HG02588 (cell line): ENCODE measurements around the gene SETD1B.
A peak's percentile ranks its signal among the peaks of the same experiment; 100 is the strongest.

Source experiments
- ATAC-seq: cut with Tn5 transposase; IDR thresholded peaks from one replicate; pipeline ENCODE4 v1.9.1; 2021; ENCODE audit warnings: mild to moderate bottlenecking, moderate library complexity; ENCODE audit not compliant: unreplicated experiment

The SETD1B gene

GRCh38 chr12:121794534-121795033 is 9.2 kb upstream of the SETD1B start:
- no peak for ATAC-seq

GRCh38 chr12:121795034-121795968 is 8.5 kb upstream of the SETD1B start:
- ATAC-seq = no peak

- no peak for ATAC-seq
Measured at GRCh38 chr12:121796855-121797751, 6.7 kb upstream of the SETD1B start.

DNA sequence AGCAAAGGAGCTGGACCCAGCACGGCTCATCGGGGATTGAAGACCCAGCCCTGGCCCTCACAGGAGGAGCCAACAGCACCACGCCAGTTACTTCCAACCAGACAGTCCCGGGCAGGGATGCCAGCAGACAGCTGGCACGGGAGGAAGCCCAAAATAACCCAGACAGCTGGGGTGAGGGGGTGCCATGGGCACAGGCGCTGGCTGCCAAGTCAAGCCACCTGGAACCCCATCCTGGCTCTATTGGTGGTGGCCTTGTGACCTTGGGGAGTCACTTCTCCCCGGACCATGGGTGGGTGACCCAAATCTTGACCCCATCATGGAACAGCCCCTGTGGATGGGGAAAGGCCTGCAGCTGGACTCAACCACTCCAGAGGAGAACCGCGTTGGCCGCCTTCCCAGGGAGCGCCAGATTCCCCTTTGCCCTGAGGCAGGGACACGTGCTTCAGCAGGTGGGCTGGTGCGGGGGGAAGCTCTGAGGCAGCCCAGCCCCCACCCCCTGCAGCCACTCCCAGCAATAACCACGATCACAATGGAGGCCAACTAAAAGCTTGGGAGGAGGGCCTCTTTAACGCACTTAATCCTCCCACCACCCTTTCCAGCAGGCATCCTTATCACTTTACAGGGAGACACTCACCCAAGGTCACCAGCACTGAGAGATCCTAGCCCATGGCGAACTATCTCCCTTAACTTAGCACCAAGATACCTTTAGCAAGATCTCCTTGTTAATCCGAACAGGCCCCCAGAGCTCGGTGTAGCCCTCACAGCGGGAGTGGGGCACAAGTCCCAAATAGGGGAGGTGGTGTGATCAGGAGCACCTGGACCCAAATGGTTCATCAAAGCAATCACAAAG is 5.6 kb upstream of the SETD1B start:
- no peak for ATAC-seq

DNA sequence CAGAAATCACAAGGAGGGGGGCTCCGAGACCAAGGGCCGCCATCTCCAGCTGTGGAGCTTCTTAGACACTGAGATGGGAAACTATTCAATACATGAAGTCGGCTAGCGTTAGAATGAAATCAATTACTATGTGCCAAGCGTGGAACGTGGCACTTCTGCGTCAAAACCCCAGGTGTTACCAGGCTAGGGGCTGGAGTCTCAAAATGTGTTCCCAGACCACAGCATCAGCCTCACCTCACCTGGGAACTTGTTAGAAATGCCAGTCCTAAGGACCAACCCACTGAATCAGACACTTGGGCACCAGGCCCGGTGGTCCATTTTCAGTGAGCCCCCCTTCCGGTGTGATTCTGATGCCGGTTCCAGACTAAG is 5.0 kb upstream of the SETD1B start:
- no peak for ATAC-seq

- no peak for ATAC-seq
Measured at GRCh38 chr12:121799156-121799841, 4.5 kb upstream of the SETD1B start.

DNA sequence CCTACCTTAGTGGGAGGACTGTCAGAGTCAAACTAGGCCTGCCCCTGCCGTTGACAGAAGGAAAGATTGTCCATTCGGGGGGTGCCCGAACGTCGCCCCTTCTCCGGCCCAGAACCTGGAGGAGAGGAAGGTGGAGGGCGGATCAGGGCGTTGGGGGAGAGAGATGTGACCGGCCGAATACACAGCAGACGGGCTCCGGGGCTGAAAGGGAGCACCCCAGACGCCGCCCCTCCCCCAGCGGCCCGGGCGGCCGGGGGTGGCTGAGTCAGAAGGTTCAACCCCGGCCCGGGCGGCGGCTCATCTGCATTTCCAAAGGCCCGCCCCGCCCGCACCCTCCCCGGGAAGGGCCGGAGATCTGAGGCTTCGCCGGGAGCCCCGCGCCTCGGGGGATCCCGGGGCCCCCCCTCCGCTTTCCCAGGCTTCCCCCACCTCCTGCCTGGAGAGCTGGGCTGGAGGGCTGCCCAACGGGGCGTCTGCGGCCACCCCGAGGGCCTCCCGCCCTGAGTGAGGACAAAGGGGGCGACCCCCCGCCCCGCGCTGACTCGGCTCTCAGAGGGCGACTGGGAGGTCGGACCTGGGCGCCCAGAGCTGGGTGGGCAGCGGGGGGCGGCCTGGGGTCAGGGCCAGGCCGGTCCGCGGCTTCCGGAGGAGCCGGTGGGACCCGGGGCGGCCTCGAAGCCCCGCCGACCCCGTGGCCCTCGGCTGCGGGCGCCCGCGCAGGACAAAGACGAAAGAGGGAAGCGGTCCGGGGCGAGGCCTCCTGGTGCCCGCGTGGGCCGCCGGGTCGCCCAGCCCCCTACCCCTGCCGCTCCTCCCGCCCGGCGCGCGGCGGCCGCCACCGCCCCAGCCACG is 3.7 kb upstream of the SETD1B start:
- ATAC-seq = peak; percentile 24

DNA sequence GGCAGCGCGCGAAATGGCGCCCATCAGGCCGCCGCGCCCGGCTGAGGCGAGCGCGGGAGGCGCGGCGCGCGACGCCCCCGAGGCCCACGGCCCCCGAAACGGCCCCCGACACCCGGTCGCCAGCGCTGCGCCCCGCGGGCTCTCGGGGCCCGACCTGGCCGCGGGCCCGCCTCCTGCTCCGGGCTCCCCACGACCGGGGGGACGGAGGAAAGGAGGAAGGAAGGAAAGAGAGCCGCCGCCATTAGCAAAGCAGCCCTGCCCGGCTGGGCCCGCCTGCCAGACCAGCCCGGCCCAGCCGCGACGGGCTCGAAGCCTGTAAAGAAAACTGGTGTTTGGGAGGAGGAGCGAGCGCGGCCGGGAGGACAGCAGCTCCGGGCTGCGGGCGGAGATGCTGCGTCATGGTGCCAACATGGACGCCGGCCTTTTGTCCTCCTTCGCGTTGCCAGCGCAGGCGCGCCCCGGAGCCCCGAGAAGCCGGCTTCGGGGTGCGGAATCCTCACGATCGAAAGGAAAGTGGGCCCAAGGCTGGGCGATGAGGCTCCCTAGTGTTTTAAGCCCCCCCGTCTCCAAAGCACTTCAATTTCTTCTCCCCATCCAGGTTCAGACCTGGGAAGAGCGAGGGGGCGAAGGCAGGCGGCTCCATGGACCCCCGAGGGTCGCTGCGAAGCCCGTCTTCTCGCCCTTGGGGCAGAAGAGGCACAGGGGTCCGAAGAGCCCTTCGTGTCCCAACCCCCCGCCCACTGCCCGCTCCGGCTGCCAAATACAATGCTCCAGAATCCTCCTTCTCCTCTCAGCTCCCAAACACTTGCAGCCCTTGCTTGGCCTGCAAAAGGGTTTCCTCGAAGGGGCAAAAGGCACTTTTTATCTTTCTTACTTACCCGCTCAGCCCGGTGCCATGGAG is 2.9 kb upstream of the SETD1B start:
- peak; percentile 3 for ATAC-seq

- ATAC-seq = no peak
Measured at GRCh38 chr12:121801595-121802484, 2.0 kb upstream of the SETD1B start.

GRCh38 chr12:121802485-121802842 is 1.3 kb upstream of the SETD1B start:
- ATAC-seq = no peak

- ATAC-seq = peak; percentile 20
Measured at GRCh38 chr12:121802843-121803698, 738 bp upstream of the SETD1B start.

DNA sequence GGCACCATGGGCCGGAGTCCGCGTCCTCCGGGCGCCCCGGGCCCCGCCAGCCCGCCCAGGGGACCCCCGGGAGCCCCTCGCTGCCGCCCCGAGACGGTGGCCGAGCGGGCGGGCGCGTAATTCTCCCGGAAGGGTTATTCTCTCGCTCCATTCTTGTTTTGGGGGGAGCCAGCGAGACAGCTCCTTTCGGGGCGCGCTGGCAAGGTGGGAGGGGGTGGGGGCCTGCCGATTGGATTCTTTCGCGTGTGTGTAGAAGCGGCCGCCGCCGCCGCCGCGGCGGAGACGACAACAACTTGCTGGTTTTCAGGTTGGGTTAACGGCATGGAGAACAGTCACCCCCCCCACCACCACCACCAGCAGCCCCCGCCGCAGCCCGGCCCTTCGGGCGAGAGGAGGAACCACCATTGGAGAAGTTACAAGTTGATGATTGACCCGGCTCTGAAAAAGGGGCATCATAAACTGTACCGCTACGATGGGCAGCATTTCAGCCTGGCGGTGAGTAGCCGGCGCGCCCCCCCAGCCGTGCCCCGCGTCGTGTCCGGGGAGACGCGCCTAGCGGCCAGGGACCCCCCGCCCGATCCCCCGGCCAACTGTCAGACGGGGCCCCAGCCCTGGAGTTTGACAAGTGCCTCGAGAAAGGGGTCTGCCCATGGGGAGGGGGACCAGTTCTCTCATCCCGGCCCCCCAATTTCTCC is 755 bp downstream of the SETD1B start:
- ATAC-seq = peak; percentile 1

- ATAC-seq = no peak
Measured at GRCh38 chr12:121805171-121806008, 1.6 kb downstream of the SETD1B start.

DNA sequence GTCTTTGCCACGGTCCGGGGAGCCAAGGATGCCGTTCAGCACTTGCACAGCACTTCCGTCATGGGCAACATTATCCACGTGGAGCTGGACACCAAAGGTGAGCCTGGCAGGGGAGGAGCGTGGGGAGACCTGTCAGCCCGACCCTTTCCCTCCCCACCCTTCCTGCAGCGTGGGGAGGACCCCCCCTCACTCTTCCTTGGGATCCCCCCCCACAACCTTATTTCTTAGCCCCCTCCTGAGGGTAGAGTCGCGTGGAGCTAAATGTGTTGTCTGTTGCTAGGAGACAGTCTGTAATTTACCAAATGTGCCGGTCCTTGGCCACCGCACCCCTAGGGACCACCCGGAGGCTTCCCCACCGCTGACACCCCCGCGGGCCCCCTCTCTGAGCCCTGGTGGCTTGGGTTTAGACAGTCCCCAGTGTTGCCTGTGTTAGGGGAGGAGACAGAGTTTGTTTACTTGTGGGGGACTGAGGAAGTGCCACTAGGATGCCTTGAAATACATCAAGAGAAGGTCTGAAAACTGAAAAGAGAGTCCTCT is 2.3 kb downstream of the SETD1B start:
- ATAC-seq = no peak
